Bronchial epithelial cell (primary cell): ENCODE results near the gene CLDN6. TPM values are rescaled to one million over a fixed set of nuclear protein-coding genes. Genes with fewer than 3 reads are reported as not detected.
A peak's percentile ranks its signal among the peaks of the same experiment; 100 is the strongest.

Experiments
- DNase-seq: peaks from one replicate; pipeline ENCODE4 v3.0.0-alpha.2; 2010; ENCODE audit warnings: low read depth
- FAIRE-seq: peaks from 2 replicates; lab custom pipeline; 2011; peaks lifted over from hg19 to GRCh38; lab: Jason Lieb, UNC
- H3K27me3 ChIP-seq: 2 replicates; pipeline ENCODE4 v1.5.1; 2011; ENCODE audit warnings: low read length; ENCODE audit not compliant: control insufficient read depth, insufficient read depth
- H3K36me3 ChIP-seq: 2 replicates; pipeline ENCODE4 v1.5.1; 2011; ENCODE audit warnings: low read length; ENCODE audit not compliant: control insufficient read depth, insufficient read depth
- H3K4me3 ChIP-seq: 2 replicates; pipeline ENCODE4 v1.5.1; 2011; ENCODE audit warnings: mild to moderate bottlenecking, low read depth, low read length, control low read depth
- CTCF ChIP-seq: IDR thresholded peaks from 2 replicates; pipeline ENCODE4 v1.5.1; 2011; ENCODE audit warnings: mild to moderate bottlenecking, moderate library complexity, low read length, control low read depth, inconsistent platforms; ENCODE audit not compliant: insufficient read depth, severe bottlenecking
- total RNA-seq: library from RNA; depleted of rRNA; stranded (reverse); fragments of >200 nt; gene quantifications from 2 replicates; pipeline ENCODE4 v1.2.1, GENCODE V29; 2014

The CLDN6 gene
- total RNA-seq, 1 donor from 2014 or later: not detected

- TF ChIP-seq CTCF: no peak
- Histone ChIP-seq H3K27me3 (peaks cover 7% of the 10 kb centered on the region), H3K4me3 (no peak overlapping the region), H3K36me3 (no peaks in the 10 kb centered on the region)
- FAIRE-seq: no peak
- no peak for DNase-seq
Observed at GRCh38 chr16:2987286-2987685, 30.7 kb downstream of the CLDN6 start.

GRCh38 chr16:2986623-2987188 lies 31.3 kb downstream of the CLDN6 start:
- FAIRE-seq: no peak
- TF ChIP-seq CTCF: no peak
- H3K27me3 ChIP-seq: peaks cover 7% of the 10 kb centered on the region
- no peaks in the 10 kb centered on the region for H3K36me3 ChIP-seq
- no peak for DNase-seq
- H3K4me3 ChIP-seq: no peak overlapping the region

GRCh38 chr16:2985893-2986355 lies 32.1 kb downstream of the CLDN6 start:
- Histone ChIP-seq H3K4me3 (no peak overlapping the region), H3K27me3 (peaks cover 7% of the 10 kb centered on the region), H3K36me3 (no peaks in the 10 kb centered on the region)
- DNase-seq (no peak), FAIRE-seq (no peak)
- TF ChIP-seq CTCF: no peak

- peaks cover 7% of the 10 kb centered on the region for H3K27me3 ChIP-seq
- H3K36me3 ChIP-seq: no peaks in the 10 kb centered on the region
- FAIRE-seq (no peak), DNase-seq (no peak)
- H3K4me3 ChIP-seq: no peak overlapping the region
- no peak for TF ChIP-seq CTCF
Observed at GRCh38 chr16:2985462-2985861, 32.5 kb downstream of the CLDN6 start.

- Histone ChIP-seq H3K36me3 (no peaks in the 10 kb centered on the region), H3K27me3 (peaks cover 2% of the 10 kb centered on the region), H3K4me3 (peak overlapping the region; percentile 18)
- FAIRE-seq (no peak), DNase-seq (peak; percentile 67)
- peak; percentile 81 for TF ChIP-seq CTCF
Observed at GRCh38 chr16:2983706-2984136, 34.3 kb downstream of the CLDN6 start.

- H3K36me3 ChIP-seq: no peaks in the 10 kb centered on the region
- no peak for FAIRE-seq
Observed at GRCh38 chr16:2982402-2982801, 35.6 kb downstream of the CLDN6 start.

More at GRCh38 chr16:2982402-2982801, 35.6 kb downstream of the CLDN6 start:
- no peak for TF ChIP-seq CTCF
- DNase-seq: no peak
- H3K4me3 ChIP-seq: no peak overlapping the region
- peaks cover 2% of the 10 kb centered on the region for H3K27me3 ChIP-seq
